B cell (primary cell): ENCODE data around the gene BRD4.

Experiments
- EZH2 ChIP-seq: IDR thresholded peaks from 2 replicates; pipeline ENCODE4 v1.6.1; 2012; ENCODE audit warnings: borderline replicate concordance, low read depth, mild to moderate bottlenecking, moderate library complexity, low read length; ENCODE audit not compliant: insufficient read depth, poor library complexity, severe bottlenecking
- TF ChIP-seq, protein P1 (sequence below): fragments of 200-600 bp; IDR thresholded peaks from one replicate; pipeline ENCODE4 v1.8.0; 2022; ENCODE audit warnings: antibody characterized with exemption, mild to moderate bottlenecking

DNA sequence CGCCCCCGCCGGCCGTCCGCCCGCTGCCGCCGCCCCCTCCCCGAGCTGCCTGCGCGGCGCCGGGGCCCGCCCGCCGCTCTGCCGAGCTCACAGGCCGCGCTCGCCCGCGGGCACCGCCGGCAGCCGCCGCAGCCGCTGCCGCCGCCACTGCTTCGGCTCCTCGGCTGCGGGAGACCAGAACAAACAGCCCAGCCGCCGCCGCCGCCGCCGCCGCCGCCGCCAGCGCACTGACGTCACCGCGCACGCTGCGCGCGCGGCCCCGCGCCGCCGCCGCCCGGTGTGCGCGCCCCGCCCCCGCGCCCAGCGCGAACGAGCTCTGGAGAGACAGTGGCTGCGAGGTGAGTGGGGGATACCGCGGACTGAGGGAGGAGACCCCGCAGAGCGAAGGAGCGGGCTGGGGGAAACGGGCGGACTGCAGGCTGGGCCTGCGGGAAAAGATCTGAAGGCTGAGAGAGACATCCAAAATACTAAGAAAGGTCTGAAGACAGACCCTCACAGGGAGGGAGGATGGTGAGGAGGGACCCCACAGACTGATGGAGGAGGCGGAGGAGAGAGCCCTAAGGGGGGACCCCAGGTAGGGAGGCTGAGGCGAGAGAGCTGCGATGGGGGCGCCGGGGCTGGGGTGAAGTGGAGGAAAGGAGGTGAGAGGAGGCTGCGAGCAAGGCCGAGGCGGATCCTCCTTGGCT is at the start of gene BRD4:
- TF ChIP-seq, protein P1, sequence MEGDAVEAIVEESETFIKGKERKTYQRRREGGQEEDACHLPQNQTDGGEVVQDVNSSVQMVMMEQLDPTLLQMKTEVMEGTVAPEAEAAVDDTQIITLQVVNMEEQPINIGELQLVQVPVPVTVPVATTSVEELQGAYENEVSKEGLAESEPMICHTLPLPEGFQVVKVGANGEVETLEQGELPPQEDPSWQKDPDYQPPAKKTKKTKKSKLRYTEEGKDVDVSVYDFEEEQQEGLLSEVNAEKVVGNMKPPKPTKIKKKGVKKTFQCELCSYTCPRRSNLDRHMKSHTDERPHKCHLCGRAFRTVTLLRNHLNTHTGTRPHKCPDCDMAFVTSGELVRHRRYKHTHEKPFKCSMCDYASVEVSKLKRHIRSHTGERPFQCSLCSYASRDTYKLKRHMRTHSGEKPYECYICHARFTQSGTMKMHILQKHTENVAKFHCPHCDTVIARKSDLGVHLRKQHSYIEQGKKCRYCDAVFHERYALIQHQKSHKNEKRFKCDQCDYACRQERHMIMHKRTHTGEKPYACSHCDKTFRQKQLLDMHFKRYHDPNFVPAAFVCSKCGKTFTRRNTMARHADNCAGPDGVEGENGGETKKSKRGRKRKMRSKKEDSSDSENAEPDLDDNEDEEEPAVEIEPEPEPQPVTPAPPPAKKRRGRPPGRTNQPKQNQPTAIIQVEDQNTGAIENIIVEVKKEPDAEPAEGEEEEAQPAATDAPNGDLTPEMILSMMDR = no peak
- TF ChIP-seq EZH2 = no peak
